Body of pancreas (tissue), 4 donors: Measurements from ENCODE around the gene ZNF391.

Experiments
- CTCF ChIP-seq, 7 experiments: fragments of 450-650 bp in 4 of 7; fragments of 200-600 bp in 3 of 7; sonication (generic) in 3 of 7; IDR thresholded peaks; one replicate each; pipeline ENCODE4 v1.5.1; 2016 to 2019; ENCODE audit warnings: antibody characterized with exemption in 7 of 7
- POLR2A ChIP-seq, 3 donors: fragments of 450-650 bp; IDR thresholded peaks; one replicate each; pipeline ENCODE4 v1.6.1; 2016; ENCODE audit warnings: antibody characterized with exemption in 3 of 3, mild to moderate bottlenecking in 2 of 3

GRCh38 chr6:27428502-27428901, 39.9 kb downstream of the ZNF391 start:
- TF ChIP-seq POLR2A (IDR thresholded peaks at IDR 0.05) (no peak), CTCF (IDR thresholded peaks at IDR 0.05) (no peak)
